ENCODE measurements around the gene CTPS2.

DNA sequence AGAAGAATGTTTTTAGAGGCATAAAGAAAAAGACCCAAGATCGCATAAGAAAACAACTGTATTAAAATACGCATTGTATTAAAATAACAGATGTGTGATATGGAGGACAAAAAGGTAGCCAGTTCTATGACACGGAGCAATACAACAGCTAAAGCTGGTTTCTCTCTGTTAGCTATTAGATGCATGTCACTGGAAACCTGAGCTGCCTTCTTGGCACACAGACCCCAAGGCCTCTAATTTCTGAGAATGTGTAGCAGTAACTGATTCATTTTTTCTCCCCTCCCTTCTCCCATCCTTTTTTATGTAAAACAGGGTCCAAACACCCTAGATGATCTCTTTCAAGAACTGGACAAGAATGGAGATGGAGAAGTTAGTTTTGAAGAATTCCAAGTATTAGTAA, 58.4 kb downstream of the CTPS2 start:
- TF ChIP-seq CTCF (conservative IDR thresholded peaks at IDR 0.05) (no peak), ZFX (IDR thresholded peaks at IDR 0.05) (no peak)

Data from C4-2B (cell line).